SHP77 treated with DMSO at 0.1 percent for 48 hours (cell line): ENCODE measurements around the gene BSND.

ENCODE experiments used
- DNase-seq: peaks from one replicate; lab custom pipeline; 2025; lab: John Stamatoyannopoulos, UW

Gene BSND

GRCh38 chr1:55048453-55049270 is 49.9 kb downstream of the BSND start:
- no peak for DNase-seq

DNA sequence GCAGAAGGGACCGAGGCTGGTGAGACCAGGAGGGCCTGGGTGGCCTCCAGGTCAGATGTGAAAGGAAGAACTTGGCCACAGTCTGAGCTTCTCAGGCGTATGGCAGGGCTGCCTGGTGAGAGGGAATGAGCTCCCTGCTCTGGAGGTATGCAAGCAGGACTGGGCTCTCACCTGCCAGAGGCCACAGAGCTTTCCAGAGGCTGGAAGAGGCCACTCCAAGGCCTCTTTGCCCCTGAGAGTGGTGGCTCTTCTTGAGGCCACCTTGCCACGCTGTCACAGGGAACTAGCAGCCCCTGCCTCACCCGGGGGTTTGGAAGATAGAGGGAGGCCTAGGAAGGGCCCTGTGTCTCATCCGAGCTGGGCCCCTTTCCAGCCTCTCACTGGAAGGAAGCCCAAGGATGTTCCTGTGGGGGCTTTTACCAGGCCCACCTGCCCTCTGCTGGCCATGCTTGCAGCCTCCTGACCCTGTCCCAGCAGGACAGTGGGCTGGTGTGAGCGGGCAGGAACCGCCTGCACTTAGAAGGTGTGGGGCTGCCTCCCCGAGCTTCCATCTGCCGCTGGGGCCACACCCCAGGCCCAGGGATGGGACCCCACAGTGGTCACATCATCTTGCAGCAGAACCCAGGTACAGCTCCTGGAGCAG is 50.7 kb downstream of the BSND start:
- DNase-seq, result no peak

DNA sequence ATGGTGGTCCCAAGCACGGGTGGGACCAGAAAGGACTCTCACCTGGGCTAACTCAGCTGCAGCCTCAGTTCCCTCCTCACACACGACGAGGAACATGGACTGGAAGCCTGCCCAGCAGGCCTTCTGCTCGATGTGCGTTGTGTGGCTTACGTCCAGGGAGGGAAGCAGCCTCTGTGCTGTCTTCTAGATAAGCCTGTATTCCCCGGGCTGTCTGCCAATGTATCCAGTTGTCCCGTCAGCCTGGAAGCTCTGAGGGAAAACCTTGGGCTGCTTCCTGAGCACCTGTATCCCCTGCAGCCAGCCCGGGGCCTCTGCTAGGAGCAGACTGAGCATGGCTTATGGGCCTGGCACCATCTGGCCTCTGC is 51.2 kb downstream of the BSND start:
- no peak for DNase-seq

GRCh38 chr1:55050283-55050682 is 51.5 kb downstream of the BSND start:
- no peak for DNase-seq

- no peak for DNase-seq
These were observed 52.4 kb downstream of the BSND start for GRCh38 chr1:55051169-55051568.

DNA sequence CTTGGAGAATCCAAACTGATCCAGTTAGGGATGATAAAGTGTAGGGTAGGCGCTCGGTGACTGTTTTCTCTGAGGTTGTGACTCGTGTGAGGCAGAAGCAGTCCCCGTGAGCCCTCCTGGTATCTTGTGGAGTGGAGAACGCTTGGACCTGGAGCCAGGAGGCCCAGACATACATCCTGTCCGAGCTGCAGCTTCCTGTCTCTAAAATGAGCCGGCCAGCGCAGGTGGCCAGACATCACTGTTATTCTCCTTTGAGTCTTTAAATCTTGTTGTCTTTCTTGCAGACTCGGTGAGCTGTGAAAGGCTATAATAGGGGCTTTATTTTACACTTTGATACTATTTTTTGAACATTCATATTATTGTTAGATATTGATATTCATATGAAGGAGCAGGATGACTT is 52.9 kb downstream of the BSND start:
- no peak for DNase-seq

GRCh38 chr1:55052221-55053142 is 53.7 kb downstream of the BSND start:
- DNase-seq, result no peak

- DNase-seq, result no peak
These were observed 54.7 kb downstream of the BSND start for GRCh38 chr1:55053265-55053954.

DNA sequence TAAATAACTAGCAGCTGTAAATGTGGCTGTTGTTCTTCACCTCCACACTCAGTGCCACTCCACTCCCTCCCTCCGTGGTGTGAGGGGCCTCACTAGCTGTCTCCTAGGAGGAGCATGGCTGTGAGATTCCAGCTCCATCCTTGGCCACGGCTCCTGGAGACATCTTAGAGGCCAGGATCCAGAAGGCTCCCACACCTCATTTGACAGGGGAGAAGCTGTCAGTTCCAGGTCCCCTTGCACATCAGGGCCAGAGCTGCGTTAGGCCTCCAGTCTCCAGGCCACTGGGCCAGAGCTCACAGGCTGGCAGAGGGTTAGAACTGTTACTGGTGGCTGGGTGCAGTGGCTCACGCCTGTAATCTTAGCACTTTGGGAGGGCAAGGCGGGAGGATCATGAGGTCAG is 55.7 kb downstream of the BSND start:
- DNase-seq, result no peak

- DNase-seq, result no peak
These were observed 56.5 kb downstream of the BSND start for GRCh38 chr1:55055084-55055882.

- DNase-seq, result no peak
These were observed 57.4 kb downstream of the BSND start for GRCh38 chr1:55055951-55056631.

DNA sequence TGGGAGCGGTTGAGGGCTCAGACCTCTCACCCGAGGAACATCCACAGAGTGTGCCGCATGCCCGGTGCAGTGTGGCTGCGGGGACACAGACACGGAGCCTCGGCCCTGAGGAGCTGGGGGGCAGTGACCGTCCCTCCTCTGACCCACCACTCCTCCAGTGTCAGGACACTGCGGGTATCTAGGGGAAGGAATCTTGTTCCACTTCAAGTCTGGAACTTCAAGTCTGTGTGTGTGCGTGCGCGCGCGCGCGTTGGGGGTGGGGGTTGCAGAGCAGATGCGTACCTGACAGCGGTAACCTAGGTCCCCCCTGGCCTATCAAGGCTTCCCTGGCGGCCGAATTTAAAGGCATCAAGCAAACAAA is 57.9 kb downstream of the BSND start:
- DNase-seq, result no peak

GRCh38 chr1:55057270-55057955 is 58.7 kb downstream of the BSND start:
- no peak for DNase-seq

- DNase-seq, result no peak
These were observed 59.2 kb downstream of the BSND start for GRCh38 chr1:55057956-55058298.

GRCh38 chr1:55059302-55060132 is 60.8 kb downstream of the BSND start:
- DNase-seq, result no peak

GRCh38 chr1:55060133-55060999 is 61.6 kb downstream of the BSND start:
- DNase-seq, result no peak

GRCh38 chr1:55061000-55061705 is 62.4 kb downstream of the BSND start:
- DNase-seq, result no peak
